Measurements from ENCODE around the gene HPSE.

Gene HPSE

DNA sequence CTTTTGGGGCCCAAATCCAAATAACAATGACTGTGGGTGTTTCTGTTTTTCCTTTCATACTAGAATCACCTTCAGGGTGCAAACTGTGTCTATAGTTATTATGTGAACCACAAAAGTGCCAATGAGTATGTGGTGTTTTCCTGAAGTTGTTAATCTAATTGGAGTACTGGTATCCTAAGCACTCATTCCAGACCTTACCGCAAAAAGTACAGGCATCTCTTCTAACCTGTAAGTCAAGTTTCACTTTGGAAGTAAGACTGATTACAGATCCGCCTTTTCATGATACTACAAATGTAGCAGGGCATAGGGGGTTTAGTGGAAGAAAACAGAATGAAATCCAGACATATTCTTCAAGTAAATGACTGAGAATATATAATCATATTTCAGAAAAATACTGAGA, 66.2 kb downstream of the HPSE start:
- TF ChIP-seq CTCF (IDR thresholded peaks at IDR 0.05; ENCODE audit: borderline replicate concordance, insufficient read depth, low read depth, low read length), result no peak
- H3K4me3 ChIP-seq (ENCODE audit: low read depth, low read length), result no peak overlapping the region

DNA sequence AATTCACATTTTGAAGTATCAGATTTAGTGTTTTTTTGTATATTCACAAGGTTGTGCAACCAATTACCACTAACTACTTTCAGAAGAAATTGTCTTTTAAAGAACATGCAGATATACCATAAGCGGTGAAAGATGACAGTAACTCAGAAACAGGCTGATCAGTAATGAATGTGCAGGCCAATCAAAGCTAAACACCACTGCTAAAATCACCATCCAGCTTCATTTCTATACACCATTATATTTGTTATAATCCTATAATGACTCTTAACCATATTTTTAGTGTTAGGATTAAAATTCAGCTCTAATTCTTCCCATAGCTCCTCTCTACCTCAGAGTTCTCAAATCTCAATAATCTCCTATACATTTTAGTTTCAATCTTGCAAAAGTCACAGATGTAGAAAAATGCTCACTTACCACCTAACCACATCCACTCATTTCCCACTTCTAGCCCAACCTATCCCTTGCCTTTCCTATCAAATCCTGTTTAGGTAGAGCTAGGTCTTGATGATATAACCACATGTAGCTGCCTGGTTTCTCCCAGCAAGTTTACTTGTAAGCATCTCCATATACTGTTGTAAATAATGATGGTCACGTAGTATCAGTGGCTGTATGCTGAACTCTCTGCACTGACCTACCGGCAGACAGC, 66.7 kb downstream of the HPSE start:
- TF ChIP-seq CTCF (IDR thresholded peaks at IDR 0.05; ENCODE audit: borderline replicate concordance, insufficient read depth, low read depth, low read length), result no peak

GRCh38 chr4:83267121-83267829, 67.4 kb downstream of the HPSE start:
- no peak overlapping the region for H3K4me3 ChIP-seq (ENCODE audit: low read depth, low read length)
- no peak for TF ChIP-seq CTCF (IDR thresholded peaks at IDR 0.05; ENCODE audit: borderline replicate concordance, insufficient read depth, low read depth, low read length)

More for the DNA sequence above, 66.7 kb downstream of the HPSE start:
- no peak overlapping the region for H3K4me3 ChIP-seq (ENCODE audit: low read depth, low read length)

DNA sequence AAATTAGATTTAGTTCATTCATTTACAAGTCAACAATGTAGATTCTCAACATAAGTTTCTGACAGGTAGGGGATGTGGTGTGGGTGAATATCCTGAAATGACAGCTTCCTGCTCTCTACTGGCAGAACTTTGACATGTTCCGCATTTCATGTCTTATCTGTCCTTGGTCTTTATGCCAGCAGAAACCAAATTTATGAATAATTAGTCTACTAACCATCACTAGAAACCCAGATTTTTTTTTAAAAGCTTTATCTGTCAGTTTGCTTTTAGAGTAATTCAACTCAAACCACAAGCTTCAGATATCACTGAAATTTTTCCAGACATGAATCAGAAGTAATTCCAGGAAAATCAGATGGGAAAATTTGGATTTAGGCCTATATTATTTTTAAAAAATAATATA, 68.0 kb downstream of the HPSE start:
- TF ChIP-seq CTCF (IDR thresholded peaks at IDR 0.05; ENCODE audit: borderline replicate concordance, insufficient read depth, low read depth, low read length), result no peak
- no peak overlapping the region for H3K4me3 ChIP-seq (ENCODE audit: low read depth, low read length)

DNA sequence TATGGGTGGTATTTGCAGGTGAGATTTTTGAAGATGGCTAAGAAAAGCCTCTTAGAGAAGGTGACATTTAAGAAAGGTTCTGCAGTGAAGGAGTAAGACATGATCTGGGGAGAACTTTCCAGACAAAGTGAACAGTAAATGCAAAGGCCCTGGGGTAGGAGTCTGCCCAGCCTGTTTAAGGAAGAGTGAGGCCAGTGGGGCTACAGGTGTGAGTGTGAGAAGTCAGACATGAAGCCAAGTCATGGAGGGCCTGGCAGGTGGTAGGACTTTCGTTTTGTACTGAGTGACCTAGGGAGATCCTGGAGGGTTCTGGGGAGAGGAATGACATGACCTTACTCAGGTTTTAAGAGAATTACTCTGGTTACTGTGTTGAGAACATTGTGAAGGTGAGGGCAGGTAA, 71.5 kb downstream of the HPSE start:
- TF ChIP-seq CTCF (IDR thresholded peaks at IDR 0.05; ENCODE audit: borderline replicate concordance, insufficient read depth, low read depth, low read length), result no peak
- H3K4me3 ChIP-seq (ENCODE audit: low read depth, low read length), result no peak overlapping the region

GRCh38 chr4:83262682-83263081, 72.0 kb downstream of the HPSE start:
- no peak for TF ChIP-seq CTCF (IDR thresholded peaks at IDR 0.05; ENCODE audit: borderline replicate concordance, insufficient read depth, low read depth, low read length)
- no peak overlapping the region for H3K4me3 ChIP-seq (ENCODE audit: low read depth, low read length)

- no peak overlapping the region for H3K4me3 ChIP-seq (ENCODE audit: low read depth, low read length)
- TF ChIP-seq CTCF (IDR thresholded peaks at IDR 0.05; ENCODE audit: borderline replicate concordance, insufficient read depth, low read depth, low read length), result no peak
Measured at GRCh38 chr4:83261307-83261706, 73.3 kb downstream of the HPSE start.
